Measurements from ENCODE around the gene TMEM225B. TPM values are rescaled to one million over a fixed set of nuclear protein-coding genes. Genes with fewer than 3 reads are reported as not detected.

Gene TMEM225B
- total RNA-seq, 1 donor from 2014 or later: 1.0 TPM

DNA sequence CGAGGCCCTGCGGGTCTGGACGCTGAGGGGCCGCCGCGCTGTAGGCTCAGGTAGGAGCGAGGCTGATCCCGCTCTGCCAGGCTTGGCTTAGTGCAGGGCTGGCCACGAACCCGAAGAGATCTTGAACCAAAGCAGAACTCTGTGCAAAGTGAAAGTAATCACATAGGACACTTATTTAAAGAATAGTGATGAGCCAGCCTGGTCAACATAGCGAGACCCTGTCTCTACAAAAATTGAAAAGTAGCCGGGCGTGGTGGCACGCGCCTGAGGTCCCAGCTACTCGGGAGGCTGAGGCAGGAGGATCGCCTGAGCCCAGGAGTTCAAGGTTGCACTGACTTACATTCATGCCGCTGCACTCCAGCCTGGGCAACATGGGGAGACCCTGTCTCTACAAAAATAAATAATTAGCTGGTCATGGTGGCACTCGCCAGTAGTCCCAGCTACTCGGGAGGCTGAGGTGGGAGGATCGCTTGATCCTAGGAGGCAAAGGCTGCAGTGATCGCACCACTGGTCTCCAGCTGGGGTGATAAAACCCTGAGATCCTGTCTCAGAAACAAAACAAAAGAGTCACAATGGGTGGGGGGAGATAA lies 19.2 kb downstream of the TMEM225B start:
- peak overlapping the region; percentile 87 for H3K27ac ChIP-seq
- DNase-seq (no peak), ATAC-seq (no peak)
- peaks cover 12% of the 10 kb centered on the region for H3K4me1 ChIP-seq
- no peaks in the 10 kb centered on the region for H3K27me3 ChIP-seq
- H3K4me3 ChIP-seq: peak overlapping the region; percentile 86
- no peaks in the 10 kb centered on the region for H3K9me3 ChIP-seq
- intact Hi-C loops (cut with DNase I): no loop called here
- TF ChIP-seq, protein P1, sequence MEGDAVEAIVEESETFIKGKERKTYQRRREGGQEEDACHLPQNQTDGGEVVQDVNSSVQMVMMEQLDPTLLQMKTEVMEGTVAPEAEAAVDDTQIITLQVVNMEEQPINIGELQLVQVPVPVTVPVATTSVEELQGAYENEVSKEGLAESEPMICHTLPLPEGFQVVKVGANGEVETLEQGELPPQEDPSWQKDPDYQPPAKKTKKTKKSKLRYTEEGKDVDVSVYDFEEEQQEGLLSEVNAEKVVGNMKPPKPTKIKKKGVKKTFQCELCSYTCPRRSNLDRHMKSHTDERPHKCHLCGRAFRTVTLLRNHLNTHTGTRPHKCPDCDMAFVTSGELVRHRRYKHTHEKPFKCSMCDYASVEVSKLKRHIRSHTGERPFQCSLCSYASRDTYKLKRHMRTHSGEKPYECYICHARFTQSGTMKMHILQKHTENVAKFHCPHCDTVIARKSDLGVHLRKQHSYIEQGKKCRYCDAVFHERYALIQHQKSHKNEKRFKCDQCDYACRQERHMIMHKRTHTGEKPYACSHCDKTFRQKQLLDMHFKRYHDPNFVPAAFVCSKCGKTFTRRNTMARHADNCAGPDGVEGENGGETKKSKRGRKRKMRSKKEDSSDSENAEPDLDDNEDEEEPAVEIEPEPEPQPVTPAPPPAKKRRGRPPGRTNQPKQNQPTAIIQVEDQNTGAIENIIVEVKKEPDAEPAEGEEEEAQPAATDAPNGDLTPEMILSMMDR (IDR thresholded peaks at IDR 0.05): no peak
- H3K36me3 ChIP-seq: peaks cover 39% of the 10 kb centered on the region

DNA sequence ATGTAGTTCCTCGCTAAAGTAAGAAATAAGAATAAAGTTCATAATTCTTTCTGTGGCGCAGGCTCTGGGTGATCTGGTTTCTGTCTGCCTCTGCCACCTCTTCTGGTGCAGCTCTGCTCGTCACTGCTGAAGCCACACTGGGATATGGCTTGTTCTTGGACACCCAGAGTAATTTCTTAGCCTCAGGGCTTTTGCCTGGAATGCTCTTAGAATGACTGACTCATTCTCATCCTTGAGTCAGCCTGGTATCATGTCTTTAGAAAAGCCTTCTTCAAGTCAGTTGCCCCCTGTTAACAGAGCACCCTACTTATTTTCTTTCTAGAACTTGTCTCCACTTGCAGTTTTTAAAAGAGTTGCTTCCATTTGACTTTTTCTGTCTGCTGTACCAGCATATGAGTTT lies 20.7 kb downstream of the TMEM225B start:
- TF ChIP-seq, protein P1 (IDR thresholded peaks at IDR 0.05): no peak
- DNase-seq (no peak), ATAC-seq (no peak)
- H3K27me3 ChIP-seq: no peaks in the 10 kb centered on the region
- intact Hi-C loops (cut with DNase I): no loop called here
- no peak overlapping the region for H3K4me3 ChIP-seq
- H3K9me3 ChIP-seq: no peaks in the 10 kb centered on the region
- peaks cover 12% of the 10 kb centered on the region for H3K4me1 ChIP-seq
- H3K36me3 ChIP-seq: peaks cover 54% of the 10 kb centered on the region
- no peak overlapping the region for H3K27ac ChIP-seq

DNA sequence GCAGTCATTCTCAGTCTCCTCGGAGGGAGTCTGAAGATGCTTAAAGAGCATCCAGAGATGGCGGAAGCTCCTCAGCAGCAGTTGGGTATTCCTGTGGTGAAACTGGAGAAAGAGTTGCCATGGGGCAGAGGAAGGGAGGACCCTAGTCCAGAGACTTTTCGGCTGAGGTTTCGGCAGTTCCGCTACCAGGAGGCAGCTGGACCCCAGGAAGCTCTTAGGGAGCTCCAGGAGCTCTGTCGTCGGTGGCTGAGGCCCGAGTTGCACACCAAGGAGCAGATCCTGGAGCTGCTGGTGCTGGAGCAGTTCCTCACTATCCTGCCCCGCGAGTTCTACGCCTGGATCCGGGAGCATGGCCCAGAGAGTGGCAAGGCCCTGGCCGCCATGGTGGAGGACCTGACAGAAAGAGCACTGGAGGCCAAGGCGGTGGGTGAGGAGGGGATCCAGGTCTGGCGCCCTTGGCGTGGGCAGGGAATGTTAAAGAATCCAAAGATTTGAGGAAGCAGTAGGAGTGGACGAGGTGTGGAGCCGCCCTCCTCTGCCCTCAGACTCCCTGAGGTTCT lies 21.6 kb downstream of the TMEM225B start:
- ATAC-seq: no peak
- H3K4me1 ChIP-seq: peaks cover 12% of the 10 kb centered on the region
- H3K36me3 ChIP-seq: peaks cover 63% of the 10 kb centered on the region
- DNase-seq: no peak
- H3K9me3 ChIP-seq: no peaks in the 10 kb centered on the region
- intact Hi-C loops (cut with DNase I): no loop called here
- no peaks in the 10 kb centered on the region for H3K27me3 ChIP-seq
- H3K4me3 ChIP-seq: no peak overlapping the region
- TF ChIP-seq, protein P1 (IDR thresholded peaks at IDR 0.05): no peak
- no peak overlapping the region for H3K27ac ChIP-seq

DNA sequence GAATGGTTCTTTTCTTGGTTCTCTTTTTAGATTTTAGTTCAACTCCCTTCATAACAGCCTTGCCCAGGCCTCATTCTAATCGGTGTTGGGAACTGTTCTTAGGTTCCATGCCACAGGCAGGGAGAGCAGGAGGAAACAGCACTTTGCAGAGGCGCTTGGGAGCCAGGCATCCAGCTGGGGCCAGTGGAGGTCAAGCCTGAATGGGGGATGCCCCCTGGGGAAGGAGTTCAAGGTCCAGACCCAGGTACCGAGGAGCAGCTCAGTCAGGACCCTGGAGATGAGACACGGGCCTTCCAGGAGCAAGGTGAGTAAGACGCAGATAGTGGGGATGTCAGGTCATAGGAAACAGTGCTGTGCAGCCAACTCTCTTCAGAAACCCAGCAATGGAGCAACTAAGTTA lies 23.2 kb downstream of the TMEM225B start:
- Histone ChIP-seq H3K36me3 (peaks cover 79% of the 10 kb centered on the region), H3K9me3 (no peaks in the 10 kb centered on the region), H3K27me3 (no peaks in the 10 kb centered on the region), H3K4me1 (peaks cover 10% of the 10 kb centered on the region), H3K4me3 (no peak overlapping the region), H3K27ac (no peak overlapping the region)
- intact Hi-C loops (cut with DNase I): no loop called here
- TF ChIP-seq, protein P1 (IDR thresholded peaks at IDR 0.05): no peak
- no peak for DNase-seq
- ATAC-seq: no peak

DNA sequence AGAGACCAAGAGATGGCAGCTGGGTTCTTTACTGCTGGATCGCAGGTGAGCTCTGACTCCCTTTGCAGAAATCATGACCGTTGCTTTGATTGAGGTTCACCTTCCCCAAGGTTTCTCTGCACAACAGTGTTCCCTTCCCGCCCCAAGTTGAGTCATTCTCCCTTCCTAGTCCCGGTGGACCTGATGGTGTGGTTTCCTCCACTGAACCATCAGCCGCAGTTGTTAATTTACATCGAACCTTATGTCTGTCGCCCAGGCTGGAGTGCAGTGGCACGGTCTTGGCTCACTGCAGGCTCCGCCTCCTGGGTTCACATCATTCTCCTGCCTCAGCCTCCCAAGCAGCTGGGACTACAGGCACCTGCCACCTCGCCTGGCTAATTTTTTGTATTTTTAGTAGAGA lies 24.5 kb downstream of the TMEM225B start:
- ATAC-seq: no peak
- Histone ChIP-seq H3K27me3 (no peaks in the 10 kb centered on the region), H3K27ac (no peak overlapping the region), H3K9me3 (no peaks in the 10 kb centered on the region), H3K36me3 (peaks cover 92% of the 10 kb centered on the region), H3K4me1 (peaks cover 7% of the 10 kb centered on the region), H3K4me3 (no peak overlapping the region)
- intact Hi-C loops (cut with DNase I): no loop called here
- TF ChIP-seq, protein P1 (IDR thresholded peaks at IDR 0.05): no peak
- DNase-seq: no peak

Measured in upper lobe of right lung (tissue), 1 donor.